Adrenal gland (tissue), 5 donors: ENCODE measurements around the gene PLOD2.

Experiments used
- CTCF ChIP-seq, 6 experiments: fragments of 450-650 bp in 4 of 6; fragments of 200-600 bp in 2 of 6; sonication (generic) in 1 of 6; IDR thresholded peaks; 1 replicate in 5 of 6; 2 replicates in 1 of 6; pipeline versions ENCODE4 v1.5.1 to v1.8.0; 2016 to 2021; ENCODE audit warnings: antibody characterized with exemption in 6 of 6, mild to moderate bottlenecking in 2 of 6, moderate library complexity in 1 of 6
- POLR2A ChIP-seq, 2 donors: fragments of 450-650 bp; IDR thresholded peaks; one replicate each; pipeline ENCODE4 v1.6.1; 2017; ENCODE audit warnings: antibody characterized with exemption in 2 of 2, mild to moderate bottlenecking in 2 of 2, moderate library complexity in 1 of 2
- donor health status: DM: no; HTN: no; CAD: no.

DNA sequence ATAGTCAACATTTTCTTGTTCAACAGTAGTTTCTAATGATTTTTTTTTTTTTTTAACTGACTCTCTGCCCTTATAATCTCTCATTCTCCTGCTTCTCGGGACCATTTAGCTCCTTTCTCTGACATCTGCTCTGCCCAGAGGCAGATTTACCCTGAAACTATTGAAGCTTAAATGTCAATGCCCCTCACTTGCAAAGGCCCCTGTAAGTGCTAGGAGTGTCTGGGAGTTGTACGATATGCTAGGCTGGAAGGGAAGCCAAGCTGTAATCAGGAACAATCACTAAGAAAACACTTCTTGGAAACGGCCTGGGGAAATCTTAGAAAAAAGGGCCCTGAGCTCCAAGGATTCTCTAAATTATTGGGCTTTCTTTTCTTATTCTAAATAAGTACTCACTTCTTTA, 5.8 kb upstream of the PLOD2 start:
- TF ChIP-seq CTCF (IDR thresholded peaks at IDR 0.05), result no peak
- TF ChIP-seq POLR2A (IDR thresholded peaks at IDR 0.05), result no peak
